ENCODE measurements around the gene UGP2.

DNA sequence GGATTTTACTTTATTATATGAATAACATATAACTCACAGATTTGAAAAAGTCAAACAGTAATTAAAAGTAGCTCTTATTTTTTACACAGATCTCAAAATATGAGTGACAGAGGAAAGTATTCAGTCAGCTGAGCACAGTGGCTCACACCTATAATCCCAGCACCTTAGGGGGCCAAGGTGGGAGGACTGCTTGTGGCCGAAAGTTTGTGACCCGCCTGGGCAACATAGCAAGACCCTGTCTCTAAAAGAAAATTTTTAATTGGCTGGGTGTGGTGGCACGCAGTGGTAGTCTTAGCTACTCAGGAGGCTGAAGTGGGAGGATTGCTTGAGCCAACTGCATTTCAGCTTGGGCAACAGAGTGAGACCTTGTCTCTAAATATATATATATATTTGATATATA, 19.2 kb upstream of the UGP2 start:
- TF ChIP-seq, protein P1, sequence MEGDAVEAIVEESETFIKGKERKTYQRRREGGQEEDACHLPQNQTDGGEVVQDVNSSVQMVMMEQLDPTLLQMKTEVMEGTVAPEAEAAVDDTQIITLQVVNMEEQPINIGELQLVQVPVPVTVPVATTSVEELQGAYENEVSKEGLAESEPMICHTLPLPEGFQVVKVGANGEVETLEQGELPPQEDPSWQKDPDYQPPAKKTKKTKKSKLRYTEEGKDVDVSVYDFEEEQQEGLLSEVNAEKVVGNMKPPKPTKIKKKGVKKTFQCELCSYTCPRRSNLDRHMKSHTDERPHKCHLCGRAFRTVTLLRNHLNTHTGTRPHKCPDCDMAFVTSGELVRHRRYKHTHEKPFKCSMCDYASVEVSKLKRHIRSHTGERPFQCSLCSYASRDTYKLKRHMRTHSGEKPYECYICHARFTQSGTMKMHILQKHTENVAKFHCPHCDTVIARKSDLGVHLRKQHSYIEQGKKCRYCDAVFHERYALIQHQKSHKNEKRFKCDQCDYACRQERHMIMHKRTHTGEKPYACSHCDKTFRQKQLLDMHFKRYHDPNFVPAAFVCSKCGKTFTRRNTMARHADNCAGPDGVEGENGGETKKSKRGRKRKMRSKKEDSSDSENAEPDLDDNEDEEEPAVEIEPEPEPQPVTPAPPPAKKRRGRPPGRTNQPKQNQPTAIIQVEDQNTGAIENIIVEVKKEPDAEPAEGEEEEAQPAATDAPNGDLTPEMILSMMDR (IDR thresholded peaks at IDR 0.05; ENCODE audit: insufficient read depth, low read depth, low read length) = no peak
- no peak for TF ChIP-seq EZH2 (IDR thresholded peaks at IDR 0.05; ENCODE audit: insufficient read depth, low read length)
